NCI-H1694 treated with DMSO at 0.1 percent for 48 hours (cell line): ENCODE data around the gene NBAS.
"Not testable (repeated sequence)": the region's sequence is repeated elsewhere in the genome, so short reads cannot be mapped to it uniquely, and the experiment has no call there.

ENCODE experiments used
- DNase-seq: peaks from one replicate; lab custom pipeline; 2025; lab: John Stamatoyannopoulos, UW

The NBAS gene

DNA sequence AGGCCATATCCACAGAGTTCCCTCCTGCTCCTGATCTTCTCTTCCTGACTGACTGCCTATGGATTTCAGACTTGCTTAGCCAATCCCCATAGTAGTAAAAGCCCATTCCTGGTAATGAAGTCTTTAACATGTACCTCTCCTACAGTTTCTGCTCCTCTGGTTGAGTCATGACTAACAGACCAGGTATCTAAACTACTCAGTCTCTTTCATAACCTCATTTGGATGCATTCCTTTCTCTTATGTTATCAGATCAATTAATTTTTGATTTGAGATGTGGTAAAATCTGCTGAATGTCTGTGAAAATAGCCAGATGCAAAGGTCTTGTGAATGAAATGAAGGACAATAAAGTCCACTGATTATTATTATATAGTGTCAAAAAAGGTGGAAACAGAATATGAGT, 198.0 kb downstream of the NBAS start:
- no peak for DNase-seq

DNA sequence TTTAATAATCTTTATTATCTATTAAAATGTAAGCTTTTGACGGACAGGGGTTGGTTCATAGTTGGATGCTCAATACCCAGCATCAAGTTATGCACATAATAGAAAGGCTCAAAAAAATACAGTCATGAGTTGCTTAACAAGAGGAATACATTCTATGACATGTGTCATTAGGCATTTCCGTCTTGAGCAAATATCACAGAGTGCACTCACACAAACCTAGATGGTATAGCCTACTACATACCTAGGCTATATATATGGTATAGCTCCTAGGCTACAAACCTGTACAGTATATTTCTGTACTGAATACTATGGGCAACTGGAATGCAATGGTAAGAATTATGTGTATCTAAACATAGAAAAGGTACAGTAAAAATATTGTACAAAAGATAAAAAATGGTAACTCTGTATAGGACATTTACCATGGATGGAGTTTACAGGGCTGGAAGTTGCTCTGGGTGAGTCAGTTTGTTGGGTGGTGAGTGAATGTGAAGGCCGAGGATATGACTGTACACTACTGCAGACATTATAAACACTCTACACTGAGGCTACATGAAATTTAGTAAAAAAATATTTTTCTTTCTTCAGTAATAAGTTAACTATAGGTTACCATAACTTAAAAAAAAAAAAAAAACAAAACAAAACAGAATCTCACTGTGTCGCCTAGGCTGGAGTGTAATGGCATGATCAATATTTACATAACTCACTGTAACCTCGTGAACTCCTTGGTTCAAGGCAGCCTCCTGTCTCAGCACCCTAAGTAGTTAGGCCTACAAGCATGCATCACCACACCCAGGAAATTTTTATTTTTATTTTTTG, 201.2 kb downstream of the NBAS start:
- no peak for DNase-seq

DNA sequence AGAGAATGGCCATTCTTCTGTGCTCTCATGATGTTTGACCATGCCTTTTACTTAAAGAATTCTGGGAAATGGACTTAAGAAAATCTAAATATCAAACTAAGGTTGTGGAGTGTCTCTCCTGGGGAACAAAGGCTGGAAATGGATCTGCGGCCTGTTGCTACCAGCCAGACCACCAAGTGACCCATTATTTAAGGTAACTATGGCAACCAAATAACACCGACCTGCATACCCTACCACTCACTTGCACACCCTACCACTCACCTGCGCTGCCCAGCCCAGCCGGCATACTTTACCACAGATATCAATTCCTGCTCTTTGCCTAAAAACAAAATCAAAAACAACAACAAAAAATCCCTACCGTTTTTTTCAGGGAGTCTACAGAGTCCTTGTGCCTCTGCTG, 203.2 kb downstream of the NBAS start:
- DNase-seq: no peak

DNA sequence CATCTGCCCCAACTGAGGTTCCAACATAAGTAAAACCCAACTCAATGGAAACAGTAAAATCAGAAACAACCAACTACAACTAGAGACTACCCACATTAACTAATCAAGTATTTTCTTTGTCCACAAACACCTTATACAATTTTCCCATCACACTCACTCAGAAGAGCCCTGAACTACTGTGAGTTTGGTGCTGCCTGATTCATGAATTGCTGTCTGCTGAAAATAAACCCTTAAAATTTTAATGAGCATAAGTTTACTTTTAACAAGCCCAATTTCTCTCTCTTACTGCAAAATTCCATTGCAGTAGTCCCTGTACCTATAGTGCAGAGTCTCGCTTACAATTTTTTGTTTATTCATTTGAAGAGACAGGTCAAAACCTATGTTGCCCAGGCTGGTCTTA, 203.9 kb downstream of the NBAS start:
- DNase-seq: no peak

DNA sequence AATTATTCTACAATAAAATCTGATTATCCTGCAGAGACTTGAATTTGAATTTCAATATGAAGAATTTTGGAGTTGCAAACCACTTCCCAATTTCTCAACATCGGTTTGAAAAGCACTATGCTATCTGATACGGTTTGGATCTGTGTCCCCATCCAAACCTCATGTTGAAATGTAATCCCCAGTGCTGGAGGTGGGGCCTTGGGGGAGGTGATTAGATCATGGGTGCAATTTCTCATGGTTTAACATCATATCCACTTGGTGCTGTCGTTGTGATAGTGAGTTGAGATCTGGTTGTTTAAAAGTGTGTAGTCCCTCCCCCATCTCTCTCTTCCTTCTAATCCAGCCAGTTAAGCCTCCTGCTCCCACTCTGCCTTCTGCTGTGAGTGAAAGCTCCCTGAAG, 205.7 kb downstream of the NBAS start:
- DNase-seq: no peak

DNA sequence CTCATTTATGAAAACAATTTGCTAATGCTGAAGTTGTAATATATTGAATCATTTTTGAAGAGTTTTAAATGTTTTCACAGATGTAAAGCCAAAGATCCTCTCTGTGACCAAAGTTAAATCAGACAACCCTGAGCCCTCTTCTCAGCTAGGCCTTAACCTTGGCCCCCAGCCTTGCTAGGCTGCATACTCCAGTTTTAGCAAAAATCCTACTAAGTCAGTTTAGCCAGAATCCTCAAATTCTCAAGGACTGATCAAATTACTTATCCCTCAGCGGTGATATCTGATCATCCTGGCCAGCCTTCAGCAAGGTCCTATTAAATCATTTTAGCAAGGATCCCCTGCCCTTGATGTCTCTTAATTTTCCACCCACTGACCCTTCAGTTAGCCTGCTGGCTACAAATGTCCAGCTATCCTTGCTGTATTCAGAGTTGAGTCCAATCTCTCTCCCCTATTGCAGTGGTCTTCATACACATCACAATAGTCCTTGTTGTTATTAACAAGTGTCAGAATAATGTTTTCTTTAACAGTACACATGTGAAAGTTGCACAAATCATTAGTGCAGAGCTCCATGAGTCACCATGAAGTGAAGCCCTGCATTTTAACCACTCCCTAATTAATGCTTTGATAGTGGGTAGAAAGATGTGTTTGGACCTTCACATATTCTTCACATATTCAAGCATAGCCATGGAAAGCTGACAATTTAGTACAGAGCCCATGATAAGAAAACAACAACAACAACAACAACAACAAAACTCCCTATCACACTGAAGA, 206.4 kb downstream of the NBAS start:
- DNase-seq: no peak

DNA sequence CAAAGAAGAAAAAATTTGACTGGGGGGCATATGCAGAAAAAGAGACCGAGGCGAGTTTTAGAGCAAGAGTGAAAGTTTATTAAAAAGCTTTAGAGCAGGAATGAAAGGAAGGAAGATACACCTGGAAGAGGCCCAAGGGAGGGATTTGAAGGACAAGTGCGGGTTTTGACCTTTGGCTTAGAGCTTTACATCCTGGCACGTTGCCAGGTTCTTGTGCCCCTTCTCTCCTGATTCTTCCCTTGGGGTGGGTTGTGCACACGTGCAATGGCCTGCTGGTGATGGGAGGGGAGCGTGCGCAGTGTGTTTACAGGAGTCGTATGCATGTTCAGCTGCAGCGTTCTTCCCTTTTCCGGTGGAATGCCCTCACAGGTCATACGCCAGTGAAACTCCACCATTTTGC, 208.8 kb downstream of the NBAS start:
- DNase-seq: no peak

DNA sequence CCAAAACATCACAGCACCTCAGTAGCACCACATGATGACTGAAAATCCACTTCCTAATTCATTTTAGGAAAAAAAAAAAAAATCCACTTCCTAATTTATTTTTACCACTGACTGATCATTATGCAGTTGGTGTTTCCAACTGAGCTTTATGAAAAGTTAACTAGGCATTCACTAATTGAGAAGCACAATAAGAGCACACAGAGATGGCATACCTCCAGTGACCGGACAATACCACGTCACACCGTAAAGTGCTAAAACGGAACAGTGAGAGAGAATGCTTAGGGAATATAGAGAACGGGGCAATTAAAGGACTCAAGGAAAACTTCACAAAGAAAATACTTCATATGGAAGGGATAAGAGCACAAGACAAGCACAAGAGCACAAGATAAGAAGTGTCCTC, 212.5 kb downstream of the NBAS start:
- DNase-seq: no peak

DNA sequence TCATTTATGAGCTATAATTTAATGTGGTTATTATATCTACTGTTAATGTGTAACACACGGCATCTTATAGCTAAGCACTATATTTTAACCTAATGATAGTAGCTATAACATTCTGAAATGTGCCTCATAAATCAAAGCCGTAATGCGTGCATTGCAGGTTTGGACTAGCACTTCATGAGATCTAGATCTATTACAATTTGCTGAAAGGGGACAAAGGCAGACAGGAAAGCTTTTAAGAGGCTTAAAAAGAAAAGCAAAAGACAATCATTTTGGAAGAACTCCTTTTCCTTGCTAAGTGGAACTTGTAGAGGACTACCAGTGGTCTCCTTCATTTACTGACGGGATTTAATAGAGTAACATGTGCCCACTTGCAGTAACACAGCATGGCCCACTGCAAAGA, 213.1 kb downstream of the NBAS start:
- no peak for DNase-seq

DNA sequence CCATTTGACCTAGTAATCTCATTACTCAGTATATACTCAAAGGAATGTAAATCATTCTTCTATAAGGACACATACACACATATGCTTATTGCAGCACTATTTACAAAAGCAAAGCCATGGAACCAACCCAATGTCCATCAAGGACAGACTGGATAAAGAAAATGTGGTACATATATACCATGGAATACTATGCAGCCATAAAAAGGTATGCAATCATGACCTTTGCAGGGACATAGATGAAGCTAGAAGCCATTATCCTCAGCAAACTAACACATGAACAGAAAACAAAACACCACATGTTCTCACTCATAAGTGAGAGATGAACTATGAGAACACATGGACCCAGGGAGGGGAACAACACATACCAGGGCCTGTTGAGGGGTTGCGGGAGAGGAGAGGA, 214.5 kb downstream of the NBAS start:
- DNase-seq: no peak

DNA sequence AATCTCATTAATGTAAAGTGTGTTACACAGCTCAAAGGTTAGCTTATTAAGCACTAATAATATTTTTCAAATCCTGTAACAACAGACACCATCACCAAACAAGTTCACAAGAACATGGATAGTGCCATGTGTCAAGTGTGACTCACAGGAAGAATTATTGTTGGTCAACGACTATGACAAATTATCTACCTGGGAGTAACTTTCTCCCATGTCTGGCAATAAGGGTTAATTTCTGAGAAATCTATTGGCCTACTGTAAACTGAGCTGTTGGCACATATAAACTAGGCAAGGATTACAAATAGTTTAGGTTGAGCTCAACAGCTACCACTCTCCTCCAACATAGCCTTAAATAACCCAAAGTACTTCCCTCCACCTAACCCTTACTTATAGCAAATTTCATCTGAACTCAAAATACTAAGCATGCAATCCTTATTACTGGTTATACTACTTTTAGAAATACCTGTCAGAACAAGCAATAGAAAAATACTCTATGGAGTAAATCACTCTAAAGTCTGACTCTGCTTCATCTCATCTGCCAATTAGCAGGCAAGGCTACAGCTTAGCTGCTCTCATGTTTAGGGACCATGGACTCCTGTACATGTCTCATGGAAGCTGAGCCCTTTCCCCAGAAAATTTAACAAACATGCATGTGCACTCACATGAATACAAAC, 223.0 kb downstream of the NBAS start:
- no peak for DNase-seq

DNA sequence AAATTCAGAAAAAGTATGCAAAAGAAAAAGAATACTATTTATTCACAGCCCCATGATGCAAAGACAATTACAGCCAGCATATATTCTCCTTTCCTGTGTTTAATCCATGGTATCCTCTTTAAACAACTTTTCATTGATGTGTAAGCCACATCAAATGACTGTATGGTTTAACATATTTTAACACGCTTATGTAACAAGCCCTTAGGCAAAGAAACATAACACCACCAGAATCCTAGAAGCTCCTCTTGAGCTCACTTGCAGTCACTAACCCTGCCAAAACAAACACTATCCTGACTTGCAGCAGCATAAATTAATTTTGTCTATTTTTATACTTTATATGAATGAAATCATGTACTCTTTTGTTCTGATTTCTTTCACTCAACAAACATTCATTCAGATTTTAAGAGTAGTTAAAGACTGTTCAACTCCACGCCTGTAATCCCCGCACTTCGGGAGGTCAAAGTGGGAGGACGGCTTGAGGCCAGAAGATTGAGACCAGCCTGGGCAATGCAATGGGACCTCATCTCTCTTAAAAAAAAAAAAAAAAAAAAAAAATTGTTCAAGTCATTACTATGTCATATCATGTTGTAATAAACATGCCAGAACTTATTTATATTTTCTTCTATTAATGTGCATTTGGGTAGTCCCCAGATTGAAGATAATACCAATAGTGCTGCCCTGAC, 226.3 kb downstream of the NBAS start:
- DNase-seq: peak; percentile 4

DNA sequence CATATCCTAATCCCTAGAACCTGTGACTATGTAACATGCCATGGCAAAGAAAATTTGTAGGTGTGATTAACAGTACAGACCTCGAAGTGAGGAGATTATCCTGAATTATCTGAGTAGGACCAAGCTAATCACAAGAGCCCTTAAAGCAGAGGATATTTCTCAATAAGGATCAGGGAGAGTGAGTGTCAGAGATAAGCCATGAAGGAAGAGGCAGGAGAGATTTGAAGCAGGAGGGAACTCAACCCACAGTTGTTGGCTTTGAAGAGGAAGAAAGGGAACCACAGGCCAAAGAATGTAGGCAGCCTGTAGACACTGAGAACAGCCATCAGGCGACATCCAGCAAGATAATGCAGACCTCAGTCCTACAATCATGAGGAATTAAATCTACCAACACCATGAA, 229.3 kb downstream of the NBAS start:
- no peak for DNase-seq

DNA sequence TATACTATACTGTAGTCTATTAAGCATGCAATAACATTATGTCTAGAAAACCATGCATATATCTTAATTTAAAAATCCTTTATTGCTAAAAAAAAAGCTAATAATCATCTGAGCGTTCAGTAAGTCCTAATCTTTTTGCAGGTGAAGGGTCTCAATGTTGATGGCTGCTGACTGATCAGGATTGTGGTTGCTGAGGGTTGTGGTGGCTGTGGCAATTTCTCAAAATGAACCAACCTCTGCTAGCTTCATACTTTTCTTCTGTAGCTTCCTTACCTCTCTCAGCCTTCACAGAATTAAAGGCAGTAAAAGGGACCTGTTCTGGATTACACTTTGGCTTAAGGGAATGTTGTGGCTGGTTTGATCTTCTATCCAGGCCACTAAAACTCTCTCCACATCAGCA, 235.8 kb downstream of the NBAS start:
- DNase-seq: no peak

DNA sequence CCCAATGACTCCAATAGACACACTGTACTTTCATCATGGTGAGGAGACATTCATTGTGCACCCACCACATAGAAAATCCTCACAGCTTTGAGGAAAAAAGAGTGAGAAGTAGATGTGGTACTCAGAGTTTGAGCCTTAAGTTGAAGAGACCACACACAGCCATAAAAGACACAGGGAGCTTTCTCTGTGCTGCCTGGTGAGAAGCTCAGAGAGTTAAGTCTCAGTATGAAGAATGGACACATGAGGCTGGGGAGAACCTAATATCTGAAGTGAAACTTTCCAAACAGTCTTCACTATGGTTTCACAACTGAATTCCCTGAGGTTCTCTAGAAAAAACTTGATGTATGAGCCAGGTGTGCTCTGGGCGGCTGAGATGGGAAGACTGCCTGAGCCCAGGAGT, 237.9 kb downstream of the NBAS start:
- no peak for DNase-seq

DNA sequence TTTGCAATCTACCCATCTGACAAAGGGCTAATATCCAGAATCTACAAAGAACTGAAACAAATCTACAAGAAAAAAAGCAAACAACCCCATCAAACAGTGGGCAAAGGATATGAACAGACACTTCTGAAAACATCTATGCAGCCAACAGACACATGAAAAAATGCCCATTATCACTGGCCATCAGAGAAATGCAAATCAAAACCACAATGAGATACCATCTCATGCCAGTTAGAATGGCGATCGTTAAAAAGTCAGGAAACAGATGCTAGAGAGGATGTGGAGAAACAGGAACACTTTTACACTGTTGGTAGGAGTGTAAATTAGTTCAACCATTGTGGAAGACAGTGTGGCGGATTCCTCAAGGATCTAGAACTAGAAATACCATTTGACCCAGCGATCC, 239.7 kb downstream of the NBAS start:
- DNase-seq: not testable (repeated sequence)

DNA sequence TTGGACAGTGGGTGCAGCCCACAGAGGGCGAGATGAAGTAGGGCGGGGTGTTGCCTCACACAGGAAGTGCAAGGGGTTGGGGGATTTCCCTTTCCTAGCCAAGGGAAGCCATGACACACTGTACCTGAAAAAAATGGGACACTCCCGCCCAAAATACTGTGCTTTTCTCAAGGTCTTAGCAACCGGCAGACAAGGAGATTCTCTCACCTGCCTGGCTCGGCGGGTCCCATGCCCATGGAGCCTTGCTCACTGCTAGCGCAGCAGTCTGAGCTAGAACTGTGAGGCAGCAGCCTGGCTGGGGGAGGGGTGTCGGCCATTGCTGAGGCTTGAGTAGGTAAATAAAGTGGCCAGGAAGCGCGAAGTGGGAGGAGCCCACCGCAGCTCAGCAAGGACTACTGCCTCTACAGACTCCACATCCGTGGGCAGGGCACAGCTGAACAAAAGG, 244.7 kb downstream of the NBAS start:
- no peak for DNase-seq

DNA sequence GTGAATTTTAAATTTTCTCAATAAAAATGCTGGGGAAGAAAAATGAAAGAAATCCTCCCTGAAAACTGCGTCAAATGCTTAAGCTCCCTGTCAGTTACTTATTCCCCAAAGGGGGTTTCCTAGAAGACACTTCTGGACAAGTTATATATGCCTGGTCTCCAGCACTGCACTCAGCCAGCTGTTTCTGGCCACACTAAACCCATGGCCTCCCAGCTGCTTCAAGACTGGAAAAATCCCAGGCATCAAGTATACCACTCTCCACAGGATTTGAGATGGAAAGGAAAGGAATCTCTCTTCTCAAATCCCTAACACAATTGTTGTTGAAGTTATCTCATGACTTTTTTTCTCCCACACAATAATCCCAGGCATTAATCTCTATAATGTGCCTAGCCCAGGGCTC, 245.7 kb downstream of the NBAS start:
- no peak for DNase-seq

DNA sequence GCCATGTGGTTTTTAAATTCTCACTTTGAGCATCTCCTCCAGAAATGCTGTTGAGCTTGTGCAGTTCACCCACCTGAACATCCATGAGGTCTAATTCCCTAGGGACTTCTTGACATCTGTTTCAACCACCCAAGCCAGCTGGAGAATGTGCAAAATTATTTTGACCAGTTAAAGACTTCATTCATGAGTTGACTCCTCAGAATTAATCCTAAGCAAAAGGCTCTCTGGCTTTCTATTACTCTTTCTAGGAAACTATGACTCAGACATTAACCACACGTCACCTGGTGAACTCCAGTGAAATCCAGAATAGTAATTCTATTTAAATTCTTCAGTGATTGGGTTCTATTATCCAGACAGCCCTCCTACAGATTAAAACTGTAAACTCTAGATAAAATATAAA, 247.5 kb downstream of the NBAS start:
- DNase-seq: peak; percentile 7

DNA sequence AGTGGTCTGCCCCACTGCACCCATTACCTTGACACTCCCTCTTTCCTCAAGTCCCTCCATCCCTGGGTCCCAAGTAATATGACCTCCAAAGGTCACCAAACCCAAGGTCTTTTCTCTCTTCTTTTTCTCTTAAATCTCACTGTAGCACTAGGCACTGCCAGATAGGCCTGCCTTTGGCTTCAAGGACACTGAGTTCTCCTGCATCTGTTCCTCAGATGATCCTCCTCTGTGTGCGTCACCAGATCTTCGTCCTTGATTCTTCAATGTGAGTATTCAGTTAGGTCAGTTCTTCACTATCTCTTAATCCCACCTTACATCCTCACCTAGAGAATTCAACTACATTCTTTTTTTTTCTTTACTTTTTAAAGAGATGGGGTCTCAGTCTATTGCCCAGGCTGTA, 249.2 kb downstream of the NBAS start:
- DNase-seq: no peak

DNA sequence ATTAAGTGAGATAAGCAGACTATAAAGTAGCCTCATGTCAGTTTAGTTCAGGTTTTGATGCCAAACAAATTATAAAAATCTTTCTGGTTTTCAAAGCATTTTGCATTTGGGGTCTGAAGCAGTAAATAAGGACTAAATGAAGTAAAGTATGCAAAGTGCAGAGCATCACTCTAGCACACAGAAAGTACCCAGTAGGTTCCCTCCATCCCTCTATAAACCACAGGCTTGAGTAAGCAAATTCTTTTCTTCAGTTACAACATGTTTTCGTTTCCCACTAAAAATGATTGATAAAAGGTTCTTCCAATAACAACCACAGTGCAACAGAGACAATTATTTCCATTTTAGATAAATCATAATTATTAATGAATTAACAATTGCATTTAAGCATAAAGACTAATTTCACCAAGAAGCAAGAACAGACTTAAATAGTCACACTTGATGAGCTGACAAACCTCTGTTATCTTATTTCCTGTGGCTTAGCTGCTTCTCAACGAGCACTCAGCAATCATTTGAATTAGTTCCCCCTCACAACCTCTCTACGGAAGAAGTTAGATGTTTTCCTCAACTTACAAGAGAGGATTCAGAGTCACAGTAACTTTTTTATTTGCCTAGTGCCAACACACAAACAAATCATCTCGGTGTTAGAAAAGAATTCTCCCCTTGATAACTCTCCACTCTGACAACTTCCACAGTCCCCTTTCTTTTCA, 249.8 kb downstream of the NBAS start:
- DNase-seq: no peak

DNA sequence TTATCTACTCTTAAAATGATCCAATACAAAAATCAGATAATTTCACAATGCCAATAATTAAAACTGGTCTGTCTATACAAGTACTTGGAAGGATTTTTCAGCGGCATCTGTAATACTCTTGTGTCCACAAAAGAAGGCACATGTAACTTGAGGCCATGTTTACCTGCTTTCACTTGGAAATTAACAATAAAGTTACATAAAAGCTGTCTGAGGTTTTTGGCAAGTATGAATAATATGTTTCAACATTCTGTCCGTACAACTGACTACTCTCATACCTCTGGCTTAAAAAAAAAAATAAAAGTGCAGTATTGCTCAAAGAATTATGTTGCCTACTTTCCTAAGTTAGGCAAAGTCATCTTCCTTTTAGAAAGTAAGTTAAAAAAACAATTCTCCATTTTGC, 253.6 kb downstream of the NBAS start:
- no peak for DNase-seq
